ENCODE results near the gene CCDC117.

DNA sequence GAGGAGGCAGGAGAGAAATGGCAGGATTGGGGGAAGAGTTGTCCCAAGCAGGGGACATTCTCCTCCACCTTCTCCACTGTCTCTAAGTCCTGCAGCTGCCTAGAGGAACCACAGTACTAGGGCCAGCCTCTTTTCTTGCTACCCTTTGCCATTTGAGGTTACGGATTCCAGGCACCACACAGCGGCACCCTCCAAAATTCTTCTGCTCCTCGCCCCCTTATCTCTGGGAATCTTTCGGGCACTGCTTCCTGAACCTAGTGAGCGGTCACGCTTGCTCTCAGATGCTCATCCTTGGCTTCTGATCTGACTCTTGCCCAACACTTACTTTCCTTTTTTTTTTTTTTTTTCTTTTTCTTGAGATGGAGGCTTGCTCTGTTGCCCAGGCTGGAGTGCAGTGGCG lies 54.4 kb downstream of the CCDC117 start:
- TF ChIP-seq POLR2A (IDR thresholded peaks at IDR 0.05; ENCODE audit: extremely low read depth, insufficient read length): no peak
- TF ChIP-seq, protein P1, sequence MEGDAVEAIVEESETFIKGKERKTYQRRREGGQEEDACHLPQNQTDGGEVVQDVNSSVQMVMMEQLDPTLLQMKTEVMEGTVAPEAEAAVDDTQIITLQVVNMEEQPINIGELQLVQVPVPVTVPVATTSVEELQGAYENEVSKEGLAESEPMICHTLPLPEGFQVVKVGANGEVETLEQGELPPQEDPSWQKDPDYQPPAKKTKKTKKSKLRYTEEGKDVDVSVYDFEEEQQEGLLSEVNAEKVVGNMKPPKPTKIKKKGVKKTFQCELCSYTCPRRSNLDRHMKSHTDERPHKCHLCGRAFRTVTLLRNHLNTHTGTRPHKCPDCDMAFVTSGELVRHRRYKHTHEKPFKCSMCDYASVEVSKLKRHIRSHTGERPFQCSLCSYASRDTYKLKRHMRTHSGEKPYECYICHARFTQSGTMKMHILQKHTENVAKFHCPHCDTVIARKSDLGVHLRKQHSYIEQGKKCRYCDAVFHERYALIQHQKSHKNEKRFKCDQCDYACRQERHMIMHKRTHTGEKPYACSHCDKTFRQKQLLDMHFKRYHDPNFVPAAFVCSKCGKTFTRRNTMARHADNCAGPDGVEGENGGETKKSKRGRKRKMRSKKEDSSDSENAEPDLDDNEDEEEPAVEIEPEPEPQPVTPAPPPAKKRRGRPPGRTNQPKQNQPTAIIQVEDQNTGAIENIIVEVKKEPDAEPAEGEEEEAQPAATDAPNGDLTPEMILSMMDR (IDR thresholded peaks at IDR 0.05; ENCODE audit: low read depth, low read length): no peak
- TF ChIP-seq, protein P2, sequence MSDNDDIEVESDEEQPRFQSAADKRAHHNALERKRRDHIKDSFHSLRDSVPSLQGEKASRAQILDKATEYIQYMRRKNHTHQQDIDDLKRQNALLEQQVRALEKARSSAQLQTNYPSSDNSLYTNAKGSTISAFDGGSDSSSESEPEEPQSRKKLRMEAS (IDR thresholded peaks at IDR 0.05; ENCODE audit: low read depth, low read length): no peak
- no peak for TF ChIP-seq MYC (IDR thresholded peaks at IDR 0.05; ENCODE audit: low read depth, low read length)
